A549 (cell line): ENCODE measurements around the gene ILDR2. TPM values are rescaled to one million over a fixed set of nuclear protein-coding genes. Genes with fewer than 3 reads are reported as not detected.

Experiments used
- ATAC-seq, 2 experiments: fragments of 200-7000 bp in 1 of 2; fragments of >200 bp in 1 of 2; cut with Nextera tagmentation in 1 of 2; cut with Tn5 transposase in 1 of 2; 3 replicates each; pipeline versions ENCODE4 v1.8.0 to v1.9.1; 2018 to 2020; ENCODE audit warnings: mild to moderate bottlenecking in 1 of 2, moderate library complexity in 1 of 2
- CTCF ChIA-PET: fragments of 300-600 bp; sonication (Branson Sonifier 250); formaldehyde crosslinking; extraction: SDS; loops from one replicate; lab custom pipeline; 2021; ENCODE audit warnings: antibody characterized with exemption, inconsistent platforms; lab: Yijun Ruan, JAX
- POLR2A ChIA-PET: fragments of 350-600 bp; formaldehyde crosslinking; extraction: SDS; loops from one replicate; lab custom pipeline; 2021; ENCODE audit warnings: antibody characterized with exemption, inconsistent platforms; lab: Yijun Ruan, JAX
- DNase-seq, 2 experiments: peaks; one replicate each; pipeline versions ENCODE4 v3.0.0 to v3.0.0-alpha.2; 2011 to 2016; ENCODE audit warnings: low read depth in 1 of 2, low spot score in 1 of 2
- FAIRE-seq: peaks from 2 replicates; lab custom pipeline; 2011; peaks lifted over from hg19 to GRCh38; lab: Jason Lieb, UNC
- H3K27ac ChIP-seq, 2 experiments: fragments of >200 bp; sonication (Bioruptor Twin); formaldehyde crosslinking; 3 replicates each; pipeline ENCODE4 v1.5.1; 2016 to 2017
- H3K4me1 ChIP-seq: fragments of >200 bp; sonication (Bioruptor Twin); formaldehyde crosslinking; 3 replicates; pipeline ENCODE4 v1.6.1; 2016
- H3K4me2 ChIP-seq: fragments of >200 bp; sonication (Bioruptor Twin); formaldehyde crosslinking; 3 replicates; pipeline ENCODE4 v1.6.1; 2016
- H3K4me3 ChIP-seq: fragments of >200 bp; sonication (Bioruptor Twin); formaldehyde crosslinking; 3 replicates; pipeline ENCODE4 v1.5.1; 2016
- H3K9me3 ChIP-seq: fragments of >200 bp; sonication (Bioruptor Twin); formaldehyde crosslinking; 3 replicates; pipeline ENCODE4 v1.6.1; 2016
- CBX2 ChIP-seq: fragments of 200-600 bp; sonication (generic); IDR thresholded peaks from 2 replicates; pipeline ENCODE4 v1.6.1; 2016; ENCODE audit warnings: low read depth, mild to moderate bottlenecking, borderline replicate concordance
- CHD4 ChIP-seq: fragments of 200-600 bp; sonication (generic); IDR thresholded peaks from 2 replicates; pipeline ENCODE4 v1.6.1; 2016; ENCODE audit warnings: antibody characterized with exemption, mild to moderate bottlenecking, borderline replicate concordance
- E2F6 ChIP-seq: IDR thresholded peaks from 2 replicates; pipeline ENCODE4 v1.6.1; 2012; ENCODE audit warnings: low read depth, borderline replicate concordance
- EHMT2 ChIP-seq: fragments of 200-600 bp; sonication (generic); IDR thresholded peaks from 2 replicates; pipeline ENCODE4 v1.6.1; 2016; ENCODE audit warnings: antibody characterized with exemption, low read depth, mild to moderate bottlenecking, moderate library complexity
- EP300 ChIP-seq, 2 experiments: fragments of >200 bp; sonication (Bioruptor Twin); formaldehyde crosslinking; IDR thresholded peaks; 2 replicates in 1 of 2; 3 replicates in 1 of 2; pipeline ENCODE4 v1.6.1; 2016 to 2017
- ESRRA ChIP-seq: fragments of 150-350 bp; IDR thresholded peaks from 2 replicates; pipeline ENCODE4 v1.6.1; 2014; ENCODE audit warnings: mild to moderate bottlenecking, low read length, borderline replicate concordance
- FOSB ChIP-seq: fragments of 250-450 bp; sonication (Bioruptor Pico); IDR thresholded peaks from 2 replicates; pipeline ENCODE4 v1.5.0; 2020; ENCODE audit warnings: mild to moderate bottlenecking, moderate library complexity
- FOXS1 ChIP-seq: fragments of 250-450 bp; sonication (Bioruptor Pico); IDR thresholded peaks from 2 replicates; pipeline ENCODE4 v1.5.0; 2020; ENCODE audit warnings: mild to moderate bottlenecking, moderate library complexity
- HES2 ChIP-seq: fragments of >200 bp; sonication (Bioruptor Twin); formaldehyde crosslinking; IDR thresholded peaks from 2 replicates; pipeline ENCODE4 v1.6.1; 2016
- HOXA7 ChIP-seq: fragments of 250-450 bp; sonication (Bioruptor Pico); IDR thresholded peaks from 2 replicates; pipeline ENCODE4 v1.5.0; 2020; ENCODE audit warnings: mild to moderate bottlenecking, moderate library complexity
- MAZ ChIP-seq: fragments of 150-350 bp; IDR thresholded peaks from 2 replicates; pipeline ENCODE4 v1.6.1; 2014; ENCODE audit warnings: antibody characterized with exemption, low read depth, low read length, borderline replicate concordance
- POLR2AphosphoS2 ChIP-seq: conservative IDR thresholded peaks from 2 replicates; pipeline ENCODE4 v1.6.1; 2012; ENCODE audit warnings: low read length, improper control_type of control experiment, inconsistent platforms
- RAD21 ChIP-seq, 2 experiments: fragments of >200 bp in 1 of 2; sonication (Bioruptor Twin) in 1 of 2; formaldehyde crosslinking in 1 of 2; IDR thresholded peaks in 1 of 2; conservative IDR thresholded peaks in 1 of 2; 2 replicates in 1 of 2; 3 replicates in 1 of 2; pipeline ENCODE4 v1.6.1; 2012 to 2018; ENCODE audit warnings: inconsistent platforms in 1 of 2
- RARB ChIP-seq: fragments of 250-450 bp; sonication (Bioruptor Pico); IDR thresholded peaks from 2 replicates; pipeline ENCODE4 v1.8.0; 2021; ENCODE audit warnings: mild to moderate bottlenecking, moderate library complexity
- RCOR1 ChIP-seq: fragments of 150-350 bp; IDR thresholded peaks from 2 replicates; pipeline ENCODE4 v1.6.1; 2014; ENCODE audit warnings: antibody characterized with exemption, low read length, low read depth
- RFX5 ChIP-seq: fragments of 450-650 bp; IDR thresholded peaks from 2 replicates; pipeline ENCODE4 v1.7.1; 2014; ENCODE audit warnings: antibody characterized with exemption, mild to moderate bottlenecking, moderate library complexity
- RNF2 ChIP-seq: fragments of 200-600 bp; sonication (generic); IDR thresholded peaks from 2 replicates; pipeline ENCODE4 v1.6.1; 2016; ENCODE audit warnings: low read depth, mild to moderate bottlenecking, antibody characterized with exemption, moderate library complexity, borderline replicate concordance
- SMC3 ChIP-seq: fragments of >200 bp; sonication (Bioruptor Twin); formaldehyde crosslinking; IDR thresholded peaks from 3 replicates; pipeline ENCODE4 v1.6.1; 2018; ENCODE audit warnings: inconsistent platforms
- TFCP2L1 ChIP-seq: fragments of 250-450 bp; sonication (Bioruptor Pico); IDR thresholded peaks from 2 replicates; pipeline ENCODE4 v1.5.0; 2021; ENCODE audit warnings: mild to moderate bottlenecking
- ZFP36 ChIP-seq: fragments of 450-650 bp; IDR thresholded peaks from 2 replicates; pipeline ENCODE4 v1.6.1; 2014; ENCODE audit warnings: borderline replicate concordance; ENCODE audit not compliant: partially characterized antibody
- ZSCAN20 ChIP-seq: fragments of 250-450 bp; sonication (Bioruptor Pico); IDR thresholded peaks from 2 replicates; pipeline ENCODE4 v1.8.0; 2022; ENCODE audit warnings: mild to moderate bottlenecking, moderate library complexity
- WGBS: methylation state at CpG from one replicate; pipeline ENCODE4 v1.1.6; 2017; ENCODE audit errors: missing lambda C conversion rate; 5-methylcytosine and 5-hydroxymethylcytosine counted together
- polyA plus RNA-seq, 4 experiments: library from polyadenylated mRNA; depleted of rRNA in 3 of 4; stranded (reverse); fragments of >200 nt; fragmentation: RNase III in 1 of 4; extraction: RNeasy Plus Mini Kit Qiagen cat#74134 plus additional on column Dnase treatment in 1 of 4; gene quantifications; 2 replicates in 3 of 4; 3 replicates in 1 of 4; pipeline ENCODE4 v1.2.3, GENCODE V29; 2011 to 2017

ILDR2 gene
- polyA plus RNA-seq, 2 of the 4 experiments (the other 2 are of a cell fraction), result 0.04 TPM; not detected in 1

DNA sequence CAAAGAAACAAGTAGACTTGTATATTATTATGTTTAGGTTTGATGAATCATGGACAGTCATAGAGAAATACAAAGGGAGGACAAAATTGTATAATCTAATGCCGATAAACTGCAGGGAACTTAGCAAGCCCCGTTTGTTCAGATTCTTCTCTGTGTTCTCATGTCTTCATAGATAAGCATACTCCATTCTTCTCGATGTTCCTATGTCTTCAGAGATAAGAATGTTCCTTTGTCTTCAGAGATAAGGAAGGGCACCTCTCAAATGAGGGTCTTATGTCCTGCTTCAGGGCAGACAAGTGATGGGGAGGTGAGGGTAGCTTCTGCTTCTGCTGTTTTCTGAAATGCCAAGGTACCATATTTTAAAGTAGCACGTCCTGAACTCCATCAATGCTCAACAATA, 79.6 kb downstream of the ILDR2 start:
- FAIRE-seq (no peak), ATAC-seq (no peak), DNase-seq (no peak)
- Histone ChIP-seq H3K4me3 (no peak overlapping the region), H3K27ac (no peak overlapping the region), H3K4me1 (no peaks in the 10 kb centered on the region), H3K9me3 (peaks cover 10% of the 10 kb centered on the region; the same call in 2 of the 3 replicates), H3K4me2 (no peak overlapping the region)
- CTCF ChIA-PET, result interaction anchor here (1.5 to 1.9 kb wide), 2 partner anchors 14 to 163 kb away, joined by 3 to 5 read pairs; no protein-coding TSS in a partner anchor
- WGBS, result 17% methylated on average over 4 of the region's 4 CpGs
- POLR2A ChIA-PET, result no interaction called here
- TF ChIP-seq ZFP36, result no peak
- no peak for TF ChIP-seq SMC3
- no peak for TF ChIP-seq RCOR1
- no peak for TF ChIP-seq RFX5
- no peak for TF ChIP-seq HOXA7 (CRISPR knock-in tag)
- no peak for TF ChIP-seq EP300 (IDR thresholded peaks at IDR 0.05)
- no peak for TF ChIP-seq MAZ
- no peak for TF ChIP-seq EHMT2
- no peak for TF ChIP-seq RAD21 (conservative IDR thresholded peaks at IDR 0.05 in 1 of 2, IDR thresholded peaks at IDR 0.05 in 1 of 2)
- TF ChIP-seq ESRRA, result no peak

GRCh38 chr1:166889776-166890175, 85.6 kb downstream of the ILDR2 start:
- TF ChIP-seq CBX2 (no peak), ZSCAN20 (CRISPR knock-in tag) (no peak), HES2 (no peak), RNF2 (no peak), POLR2AphosphoS2 (no peak), FOSB (CRISPR knock-in tag) (no peak)
- no peak for FAIRE-seq

DNA sequence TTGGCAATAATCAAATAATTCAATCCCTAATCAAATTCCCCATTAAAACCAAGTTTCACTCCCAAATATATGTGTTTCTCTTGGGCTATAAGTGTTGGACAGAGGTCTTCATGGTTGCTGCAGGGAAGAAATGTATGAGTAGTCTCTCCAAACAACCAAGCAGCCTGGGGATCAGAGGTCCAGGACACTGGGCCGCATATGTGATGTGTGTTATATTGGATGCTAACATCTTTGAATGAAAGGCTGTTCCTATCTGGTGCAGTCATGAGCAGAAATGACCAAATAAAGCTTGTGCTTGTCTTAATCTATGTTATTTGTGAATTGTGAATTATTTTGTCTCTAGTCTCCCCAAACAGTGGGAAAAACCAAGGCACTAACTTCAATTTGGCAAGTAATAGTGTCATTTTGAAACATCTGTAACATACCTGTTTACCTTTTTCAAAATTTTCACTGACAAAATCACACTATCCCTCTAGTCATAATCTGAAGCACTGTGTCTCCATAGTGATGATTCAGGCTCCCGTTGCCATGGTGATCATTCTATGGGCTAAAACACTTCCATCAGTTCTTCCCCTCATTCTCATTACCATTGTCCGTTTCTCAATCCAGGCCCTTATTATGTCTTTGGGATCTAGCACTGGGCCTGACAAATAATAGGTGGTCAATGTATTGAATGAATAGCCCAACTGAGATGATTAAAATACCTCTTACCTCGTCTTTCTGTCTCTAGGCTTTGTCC, 86.8 kb downstream of the ILDR2 start:
- no peaks in the 10 kb centered on the region for H3K4me1 ChIP-seq
- POLR2A ChIA-PET, result no interaction called here
- no peak overlapping the region for H3K27ac ChIP-seq
- H3K4me3 ChIP-seq, result no peak overlapping the region
- CTCF ChIA-PET, result no interaction called here
- ATAC-seq (no peak), FAIRE-seq (no peak)
- H3K9me3 ChIP-seq, result no peaks in the 10 kb centered on the region
- H3K4me2 ChIP-seq, result no peak overlapping the region
- TF ChIP-seq CBX2, result no peak
- no peak for TF ChIP-seq RARB (CRISPR knock-in tag)
- no peak for TF ChIP-seq FOXS1 (CRISPR knock-in tag)
- no peak for TF ChIP-seq TFCP2L1 (CRISPR knock-in tag)
- no peak for TF ChIP-seq E2F6
- TF ChIP-seq CHD4, result no peak
- TF ChIP-seq, all 56 proteins: peak for 0
- 41% methylated on average over 4 of the region's 4 CpGs for WGBS
- no peak for DNase-seq

More at GRCh38 chr1:166889776-166890175, 85.6 kb downstream of the ILDR2 start:
- Histone ChIP-seq H3K9me3 (no peaks in the 10 kb centered on the region), H3K27ac (no peak overlapping the region), H3K4me2 (no peak overlapping the region), H3K4me3 (no peak overlapping the region), H3K4me1 (no peaks in the 10 kb centered on the region)
- POLR2A ChIA-PET, result no interaction called here
- CTCF ChIA-PET, result no interaction called here
- no peak for DNase-seq
- ATAC-seq, result no peak
